GM19467 (cell line): ENCODE results near the gene ALDH1A1.
"Not testable (repeated sequence)": the region's sequence is repeated elsewhere in the genome, so short reads cannot be mapped to it uniquely, and the experiment has no call there.

Source experiments
- ATAC-seq: cut with Tn5 transposase; IDR thresholded peaks from one replicate; pipeline ENCODE4 v1.9.1; 2021; ENCODE audit warnings: mild to moderate bottlenecking, moderate library complexity; ENCODE audit not compliant: unreplicated experiment

The ALDH1A1 gene

DNA sequence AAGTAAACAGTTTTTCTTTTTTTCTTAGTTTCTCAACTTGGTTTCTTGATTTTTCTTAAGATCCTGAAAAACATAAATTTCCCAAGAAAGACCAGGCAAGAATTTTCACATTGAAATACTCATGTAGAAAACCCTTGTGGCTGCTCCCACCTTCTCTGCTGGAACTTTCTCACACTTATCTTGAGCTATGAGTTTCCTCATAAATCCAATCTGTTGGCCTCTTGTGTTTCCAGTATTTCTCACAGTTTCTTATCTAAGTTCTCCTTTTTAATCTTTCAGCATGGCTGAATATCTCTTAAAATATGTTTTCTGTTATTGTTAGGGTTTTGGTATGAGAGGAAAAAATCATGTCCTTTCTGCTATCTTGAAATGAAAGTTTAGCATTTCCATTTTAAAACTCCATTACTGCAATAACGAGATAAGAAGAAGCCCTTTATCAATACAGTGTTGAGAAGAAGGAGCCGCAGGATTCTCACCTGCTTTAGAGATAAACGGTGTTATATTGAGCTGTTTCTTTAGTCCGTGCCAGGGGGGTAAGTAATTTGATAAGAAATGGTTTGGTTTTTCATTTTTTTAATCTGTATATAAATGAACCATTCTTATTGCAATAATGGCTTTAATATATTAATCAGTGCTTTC, 89.3 kb downstream of the ALDH1A1 start:
- ATAC-seq: no peak

- not testable (repeated sequence) for ATAC-seq
These were observed 90.1 kb downstream of the ALDH1A1 start for GRCh38 chr9:72862788-72863187.

DNA sequence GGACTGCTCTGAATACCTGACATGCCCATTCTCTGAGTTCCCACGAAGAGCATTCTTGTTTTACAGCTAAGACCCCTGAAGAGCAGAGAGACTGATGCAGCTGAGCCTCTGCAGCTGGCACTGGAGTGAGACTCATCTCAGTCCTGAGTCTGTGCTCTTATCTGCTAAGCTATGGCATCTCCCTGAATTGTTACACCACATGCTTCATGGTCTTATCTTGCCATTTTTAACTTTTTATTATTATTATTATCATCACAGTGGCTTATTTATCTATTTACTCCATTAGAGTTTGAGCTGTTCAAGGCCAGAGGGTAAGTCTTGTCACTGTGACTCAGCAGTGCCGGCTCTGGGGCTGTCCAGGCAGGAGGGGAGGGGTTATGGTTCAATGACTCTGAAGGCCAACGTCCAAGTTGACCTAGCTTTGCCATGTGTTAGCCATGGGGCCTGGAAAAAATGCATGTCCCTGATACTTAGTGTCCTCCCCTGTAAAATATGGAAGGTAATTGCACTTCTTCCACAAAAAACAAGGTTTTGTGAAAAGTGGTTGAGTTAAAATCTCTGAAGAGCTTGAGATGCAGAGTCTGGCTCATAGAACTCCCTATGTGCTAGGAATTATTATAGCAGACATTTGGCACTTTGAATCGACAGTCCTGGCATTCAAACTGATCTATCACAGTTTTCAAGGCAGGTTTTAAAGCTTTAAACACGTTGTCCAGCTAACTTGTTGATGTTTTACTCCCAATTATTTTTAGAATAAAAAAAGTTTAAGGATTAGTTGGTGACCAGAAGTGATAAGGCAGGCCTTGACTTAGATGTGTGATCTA, 94.6 kb downstream of the ALDH1A1 start:
- no peak for ATAC-seq

GRCh38 chr9:72857624-72857996, 95.2 kb downstream of the ALDH1A1 start:
- no peak for ATAC-seq

DNA sequence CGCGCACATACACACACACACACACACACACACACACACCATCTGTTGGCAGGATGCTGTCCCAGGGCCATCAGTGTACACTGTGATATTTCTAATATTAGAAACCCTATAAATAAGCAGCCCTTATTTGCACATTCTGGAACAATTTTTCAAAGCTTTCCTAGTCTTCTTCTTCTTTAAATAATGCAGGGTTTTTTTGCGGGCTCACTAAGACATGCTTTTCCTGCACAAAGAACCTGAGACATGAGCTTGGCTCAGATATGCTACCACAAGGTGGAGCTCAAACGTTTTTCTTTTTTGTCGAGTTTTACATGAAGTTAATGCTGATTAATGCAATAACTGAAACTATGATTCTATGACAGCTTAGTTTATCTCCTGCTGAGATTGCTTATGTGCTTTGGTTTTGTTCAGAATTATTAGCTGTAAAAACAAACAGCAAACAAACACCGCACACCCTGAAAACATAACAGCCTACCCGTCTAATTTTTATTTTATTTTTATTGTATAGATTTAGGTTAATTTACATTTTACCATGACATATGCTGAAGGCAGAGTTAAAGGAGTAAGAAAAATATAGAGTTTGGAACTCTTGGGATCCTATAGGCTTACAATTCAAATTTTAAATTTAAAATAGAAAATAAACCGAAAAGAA, 95.8 kb downstream of the ALDH1A1 start:
- no peak for ATAC-seq

GRCh38 chr9:72855890-72856523, 96.8 kb downstream of the ALDH1A1 start:
- no peak for ATAC-seq

DNA sequence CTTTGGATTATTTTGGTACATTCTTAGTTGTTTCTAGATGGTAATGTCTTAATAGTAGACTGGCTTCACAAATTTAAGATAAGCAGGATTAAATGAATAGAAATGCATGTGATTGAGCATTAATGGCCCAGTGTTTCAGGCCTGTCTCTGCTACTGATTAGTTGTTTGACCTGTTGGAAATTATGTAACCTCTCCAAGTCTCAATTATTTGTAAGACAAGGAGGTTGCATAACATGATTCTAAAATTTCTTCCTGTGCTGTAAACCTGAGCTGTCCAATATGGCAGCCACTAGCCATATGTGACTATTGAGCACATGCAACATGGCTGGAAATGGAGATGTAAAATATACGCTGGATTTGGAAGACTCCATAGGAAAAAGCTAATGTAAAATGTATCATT, 97.5 kb downstream of the ALDH1A1 start:
- no peak for ATAC-seq
